Adrenal gland (tissue), 5 donors: ENCODE results near the gene CUEDC1.

Experiments used
- CTCF ChIP-seq, 6 experiments: fragments of 450-650 bp in 4 of 6; fragments of 200-600 bp in 2 of 6; sonication (generic) in 1 of 6; IDR thresholded peaks; 1 replicate in 5 of 6; 2 replicates in 1 of 6; pipeline versions ENCODE4 v1.5.1 to v1.8.0; 2016 to 2021; ENCODE audit warnings: antibody characterized with exemption in 6 of 6, mild to moderate bottlenecking in 2 of 6, moderate library complexity in 1 of 6
- POLR2A ChIP-seq, 2 donors: fragments of 450-650 bp; IDR thresholded peaks; one replicate each; pipeline ENCODE4 v1.6.1; 2017; ENCODE audit warnings: antibody characterized with exemption in 2 of 2, mild to moderate bottlenecking in 2 of 2, moderate library complexity in 1 of 2
- donor health status: DM: no; HTN: no; CAD: no.

GRCh38 chr17:57924677-57925076, 30.5 kb downstream of the CUEDC1 start:
- no peak for TF ChIP-seq POLR2A (IDR thresholded peaks at IDR 0.05)
- TF ChIP-seq CTCF (IDR thresholded peaks at IDR 0.05): no peak
